ENCODE data around the gene MME. TPM values are rescaled to one million over a fixed set of nuclear protein-coding genes. Genes with fewer than 3 reads are reported as not detected.

MME gene
- total RNA-seq, 1 donor from 2014 or later, result 12.5 TPM

DNA sequence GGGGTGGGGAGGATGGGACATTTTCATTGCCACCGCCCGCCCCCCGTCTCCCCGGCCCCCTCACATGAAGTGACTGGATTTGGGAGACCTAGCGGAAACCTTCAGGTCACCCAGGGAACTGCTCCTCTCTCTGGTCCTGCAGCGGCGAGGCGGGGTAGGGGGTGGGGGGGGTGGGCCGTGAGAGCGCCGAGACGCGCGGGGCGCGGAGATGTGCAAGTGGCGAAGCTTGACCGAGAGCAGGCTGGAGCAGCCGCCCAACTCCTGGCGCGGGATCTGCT lies 712 bp upstream of the MME start:
- Histone ChIP-seq H3K27ac (ENCODE audit: low read depth, low read length) (no peak overlapping the region), H3K4me3 (ENCODE audit: low read length in 3 of 3) (peak overlapping the region; percentile 79 to 86 (median 80)), H3K36me3 (ENCODE audit: control insufficient read depth in 3 of 3, insufficient read depth in 3 of 3, low read length in 3 of 3) (no peaks in the 10 kb centered on the region), H3K27me3 (ENCODE audit: control insufficient read depth in 3 of 3, insufficient read depth in 3 of 3, low read length in 3 of 3) (peaks cover 0 to 8% (median 0%) of the 10 kb centered on the region in 3 donors), H3K4me1 (ENCODE audit: control insufficient read depth in 3 of 3, insufficient read depth in 3 of 3, low read length in 3 of 3) (peaks cover 0 to 8% (median 8%) of the 10 kb centered on the region in 3 donors), H3K9me3 (ENCODE audit: control insufficient read depth in 3 of 3, low read length in 3 of 3) (no peaks in the 10 kb centered on the region), H3K9ac (ENCODE audit: low read depth in 1 of 3, low read length in 3 of 3) (peak overlapping the region in 2 of 3 donors; percentile 76 to 86)

DNA sequence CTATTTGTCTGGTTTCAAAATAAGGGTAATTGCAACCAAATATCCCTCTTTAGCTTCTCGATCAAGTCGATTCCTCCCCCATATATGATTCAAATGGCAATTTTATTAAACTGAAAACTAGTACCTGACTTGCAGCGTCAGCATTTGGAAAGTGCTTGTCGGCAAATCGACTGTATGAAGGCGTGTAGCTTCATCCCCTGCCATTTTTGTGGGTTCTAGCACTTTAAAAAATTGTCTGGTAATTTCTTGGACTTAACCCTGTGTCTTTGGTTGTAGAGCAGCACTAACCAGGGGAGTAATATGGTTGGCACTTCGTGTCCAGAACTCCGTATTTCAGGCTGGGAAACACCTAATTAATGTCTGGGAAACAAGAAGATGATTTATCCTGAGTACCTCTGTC lies 573 bp downstream of the MME start:
- peak overlapping the region; percentile 79 to 86 (median 80) for H3K4me3 ChIP-seq (ENCODE audit: low read length in 3 of 3)
- H3K36me3 ChIP-seq (ENCODE audit: control insufficient read depth in 3 of 3, insufficient read depth in 3 of 3, low read length in 3 of 3), result no peaks in the 10 kb centered on the region
- H3K27me3 ChIP-seq (ENCODE audit: control insufficient read depth in 3 of 3, insufficient read depth in 3 of 3, low read length in 3 of 3), result peaks cover 0 to 8% (median 0%) of the 10 kb centered on the region in 3 donors
- peaks cover 0 to 8% (median 8%) of the 10 kb centered on the region in 3 donors for H3K4me1 ChIP-seq (ENCODE audit: control insufficient read depth in 3 of 3, insufficient read depth in 3 of 3, low read length in 3 of 3)
- H3K27ac ChIP-seq (ENCODE audit: low read depth, low read length), result no peak overlapping the region
- H3K9ac ChIP-seq (ENCODE audit: low read depth in 1 of 3, low read length in 3 of 3), result peak overlapping the region; percentile 76 to 86 (median 79)
- H3K9me3 ChIP-seq (ENCODE audit: control insufficient read depth in 3 of 3, low read length in 3 of 3), result no peaks in the 10 kb centered on the region

DNA sequence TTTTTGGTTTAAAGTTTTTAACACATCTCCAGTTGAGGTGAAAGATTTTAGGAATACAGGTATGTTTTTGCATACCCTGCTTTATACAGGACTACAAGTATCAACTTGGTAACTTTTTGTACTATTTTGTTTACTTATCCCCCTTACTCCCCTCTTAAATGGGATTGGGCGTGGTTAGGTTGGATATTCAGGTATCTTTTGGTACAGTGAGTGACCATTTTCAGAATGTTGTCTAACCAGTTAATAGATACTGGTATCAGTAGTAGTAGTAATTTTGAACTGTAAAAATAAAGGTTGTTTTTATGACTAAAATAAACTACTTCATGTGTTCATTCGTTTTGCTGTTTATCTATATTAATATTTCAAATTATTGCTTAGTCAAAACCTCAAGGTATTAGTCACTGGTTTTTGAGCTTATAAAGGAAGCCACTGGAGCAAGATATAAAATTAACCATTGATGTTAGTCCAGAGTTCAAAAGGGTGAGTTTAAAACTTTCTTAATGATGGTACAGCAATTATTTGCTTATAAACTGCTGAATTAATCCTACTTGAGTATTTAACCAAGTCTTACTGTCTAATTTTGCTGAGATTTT lies 3.3 kb downstream of the MME start:
- H3K27ac ChIP-seq (ENCODE audit: low read depth, low read length), result no peak overlapping the region
- peaks cover 0 to 2% (median 0%) of the 10 kb centered on the region in 3 donors for H3K36me3 ChIP-seq (ENCODE audit: control insufficient read depth in 3 of 3, insufficient read depth in 3 of 3, low read length in 3 of 3)
- no peak overlapping the region for H3K9ac ChIP-seq (ENCODE audit: low read depth in 1 of 3, low read length in 3 of 3)
- no peaks in the 10 kb centered on the region for H3K9me3 ChIP-seq (ENCODE audit: control insufficient read depth in 3 of 3, low read length in 3 of 3)
- H3K4me1 ChIP-seq (ENCODE audit: control insufficient read depth in 3 of 3, insufficient read depth in 3 of 3, low read length in 3 of 3), result peaks cover 0 to 8% (median 7%) of the 10 kb centered on the region in 3 donors
- H3K4me3 ChIP-seq (ENCODE audit: low read length in 3 of 3), result no peak overlapping the region
- H3K27me3 ChIP-seq (ENCODE audit: control insufficient read depth in 3 of 3, insufficient read depth in 3 of 3, low read length in 3 of 3), result peaks cover 0 to 8% (median 0%) of the 10 kb centered on the region in 3 donors

- no peaks in the 10 kb centered on the region for H3K9me3 ChIP-seq (ENCODE audit: control insufficient read depth in 3 of 3, low read length in 3 of 3)
- peaks cover 0 to 2% (median 0%) of the 10 kb centered on the region in 3 donors for H3K36me3 ChIP-seq (ENCODE audit: control insufficient read depth in 3 of 3, insufficient read depth in 3 of 3, low read length in 3 of 3)
- no peak overlapping the region for H3K27ac ChIP-seq (ENCODE audit: low read depth, low read length)
- no peak overlapping the region for H3K4me3 ChIP-seq (ENCODE audit: low read length in 3 of 3)
- peaks cover 0 to 3% (median 2%) of the 10 kb centered on the region in 3 donors for H3K4me1 ChIP-seq (ENCODE audit: control insufficient read depth in 3 of 3, insufficient read depth in 3 of 3, low read length in 3 of 3)
- H3K27me3 ChIP-seq (ENCODE audit: control insufficient read depth in 3 of 3, insufficient read depth in 3 of 3, low read length in 3 of 3), result peaks cover 0 to 3% (median 0%) of the 10 kb centered on the region in 3 donors
- H3K9ac ChIP-seq (ENCODE audit: low read depth in 1 of 3, low read length in 3 of 3), result no peak overlapping the region
Observed at GRCh38 chr3:155084567-155084966, 4.4 kb downstream of the MME start.

- Histone ChIP-seq H3K9me3 (ENCODE audit: control insufficient read depth in 3 of 3, low read length in 3 of 3) (no peaks in the 10 kb centered on the region), H3K4me3 (ENCODE audit: low read length in 3 of 3) (no peak overlapping the region), H3K9ac (ENCODE audit: low read depth in 1 of 3, low read length in 3 of 3) (no peak overlapping the region), H3K36me3 (ENCODE audit: control insufficient read depth in 3 of 3, insufficient read depth in 3 of 3, low read length in 3 of 3) (peaks cover 0 to 2% (median 0%) of the 10 kb centered on the region in 3 donors), H3K27me3 (ENCODE audit: control insufficient read depth in 3 of 3, insufficient read depth in 3 of 3, low read length in 3 of 3) (no peaks in the 10 kb centered on the region), H3K4me1 (ENCODE audit: control insufficient read depth in 3 of 3, insufficient read depth in 3 of 3, low read length in 3 of 3) (no peaks in the 10 kb centered on the region), H3K27ac (ENCODE audit: low read depth, low read length) (no peak overlapping the region)
Observed at GRCh38 chr3:155086051-155086450, 5.9 kb downstream of the MME start.

GRCh38 chr3:155088706-155089345 lies 8.7 kb downstream of the MME start:
- H3K4me3 ChIP-seq (ENCODE audit: low read length in 3 of 3), result no peak overlapping the region
- no peak overlapping the region for H3K9ac ChIP-seq (ENCODE audit: low read depth in 1 of 3, low read length in 3 of 3)
- H3K36me3 ChIP-seq (ENCODE audit: control insufficient read depth in 3 of 3, insufficient read depth in 3 of 3, low read length in 3 of 3), result peaks cover 0 to 2% (median 0%) of the 10 kb centered on the region in 3 donors
- no peaks in the 10 kb centered on the region for H3K9me3 ChIP-seq (ENCODE audit: control insufficient read depth in 3 of 3, low read length in 3 of 3)
- no peak overlapping the region for H3K27ac ChIP-seq (ENCODE audit: low read depth, low read length)
- no peaks in the 10 kb centered on the region for H3K4me1 ChIP-seq (ENCODE audit: control insufficient read depth in 3 of 3, insufficient read depth in 3 of 3, low read length in 3 of 3)
- H3K27me3 ChIP-seq (ENCODE audit: control insufficient read depth in 3 of 3, insufficient read depth in 3 of 3, low read length in 3 of 3), result no peaks in the 10 kb centered on the region

DNA sequence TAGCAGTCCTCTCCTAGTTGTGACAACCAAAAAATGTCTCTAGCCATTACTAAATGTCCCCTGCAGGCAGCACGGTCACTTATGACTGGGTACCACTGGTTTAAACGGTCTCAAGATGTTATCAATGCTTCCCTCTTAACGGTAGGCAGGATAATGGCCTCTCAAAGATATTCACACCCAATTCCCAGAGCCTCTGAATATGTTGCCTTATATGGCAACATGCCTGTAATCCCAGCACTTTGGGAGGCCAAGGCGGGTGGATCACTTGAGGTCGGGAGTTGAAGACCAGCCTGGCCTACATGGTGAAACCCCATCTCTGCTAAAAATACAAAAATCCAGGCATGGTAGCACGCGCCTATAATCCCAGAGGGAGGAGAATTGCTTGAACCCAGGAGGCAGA lies 9.4 kb downstream of the MME start:
- Histone ChIP-seq H3K4me1 (ENCODE audit: control insufficient read depth in 3 of 3, insufficient read depth in 3 of 3, low read length in 3 of 3) (no peaks in the 10 kb centered on the region), H3K27ac (ENCODE audit: low read depth, low read length) (no peak overlapping the region), H3K27me3 (ENCODE audit: control insufficient read depth in 3 of 3, insufficient read depth in 3 of 3, low read length in 3 of 3) (no peaks in the 10 kb centered on the region), H3K36me3 (ENCODE audit: control insufficient read depth in 3 of 3, insufficient read depth in 3 of 3, low read length in 3 of 3) (peaks cover 0 to 2% (median 0%) of the 10 kb centered on the region in 3 donors), H3K9me3 (ENCODE audit: control insufficient read depth in 3 of 3, low read length in 3 of 3) (no peaks in the 10 kb centered on the region), H3K4me3 (ENCODE audit: low read length in 3 of 3) (no peak overlapping the region), H3K9ac (ENCODE audit: low read depth in 1 of 3, low read length in 3 of 3) (no peak overlapping the region)

- no peak overlapping the region for H3K4me3 ChIP-seq (ENCODE audit: low read length in 3 of 3)
- no peaks in the 10 kb centered on the region for H3K27me3 ChIP-seq (ENCODE audit: control insufficient read depth in 3 of 3, insufficient read depth in 3 of 3, low read length in 3 of 3)
- no peaks in the 10 kb centered on the region for H3K36me3 ChIP-seq (ENCODE audit: control insufficient read depth in 3 of 3, insufficient read depth in 3 of 3, low read length in 3 of 3)
- no peak overlapping the region for H3K9ac ChIP-seq (ENCODE audit: low read depth in 1 of 3, low read length in 3 of 3)
- H3K9me3 ChIP-seq (ENCODE audit: control insufficient read depth in 3 of 3, low read length in 3 of 3), result no peaks in the 10 kb centered on the region
- H3K27ac ChIP-seq (ENCODE audit: low read depth, low read length), result no peak overlapping the region
- no peaks in the 10 kb centered on the region for H3K4me1 ChIP-seq (ENCODE audit: control insufficient read depth in 3 of 3, insufficient read depth in 3 of 3, low read length in 3 of 3)
Observed at GRCh38 chr3:155093261-155093660, 13.1 kb downstream of the MME start.

DNA sequence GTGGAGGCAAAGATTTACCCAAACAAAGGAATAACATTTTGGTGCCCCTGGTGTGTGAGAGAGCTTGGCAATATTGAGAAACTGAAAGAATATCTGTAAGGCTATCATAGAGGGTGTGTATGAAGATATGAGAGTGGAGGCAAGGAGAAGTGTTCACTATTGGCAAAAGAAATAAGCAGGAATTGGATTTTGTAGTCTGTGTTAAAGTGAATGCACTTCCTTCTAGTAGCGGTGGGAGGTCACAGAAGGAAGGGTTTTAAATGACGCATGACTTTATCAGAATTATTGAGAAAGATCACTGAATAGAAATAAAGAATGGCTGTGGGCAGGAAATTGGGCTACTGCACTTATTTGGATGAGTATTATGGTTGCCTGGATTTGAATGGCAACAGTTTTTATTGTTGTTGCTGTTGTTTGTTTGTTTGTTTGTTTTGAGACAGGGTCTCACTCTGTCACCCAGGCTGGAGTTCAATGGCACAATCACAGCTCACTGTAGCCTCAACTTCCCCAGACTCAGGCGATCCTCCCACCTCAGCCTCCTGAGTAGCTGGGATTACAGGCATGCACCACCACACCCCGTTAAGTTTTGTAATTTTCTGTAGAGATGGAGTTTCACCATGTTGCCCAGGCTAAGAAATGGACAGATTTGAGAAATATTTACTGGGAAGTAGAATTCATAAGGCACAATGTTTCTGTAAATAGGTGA lies 16.3 kb downstream of the MME start:
- H3K27me3 ChIP-seq (ENCODE audit: control insufficient read depth in 3 of 3, insufficient read depth in 3 of 3, low read length in 3 of 3), result no peaks in the 10 kb centered on the region

DNA sequence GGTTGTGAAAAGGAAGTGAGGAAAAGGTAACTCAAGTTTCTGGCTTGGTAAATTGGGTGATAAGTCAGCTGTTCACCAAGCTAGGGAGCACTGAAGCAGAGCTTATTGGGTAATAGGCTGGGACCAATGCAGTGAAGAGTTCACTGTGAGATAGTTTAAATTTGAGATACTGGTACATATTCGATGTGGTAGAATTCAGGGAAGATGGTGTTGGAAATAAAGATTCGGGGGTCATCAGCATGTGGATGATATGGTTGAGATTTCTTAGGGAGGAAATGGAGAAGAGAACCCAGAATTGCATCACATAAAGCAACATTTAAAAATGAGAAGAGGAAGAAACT lies 16.9 kb downstream of the MME start:
- H3K9me3 ChIP-seq (ENCODE audit: control insufficient read depth in 3 of 3, low read length in 3 of 3), result peaks cover 0 to 2% (median 0%) of the 10 kb centered on the region in 3 donors
- H3K9ac ChIP-seq (ENCODE audit: low read depth in 1 of 3, low read length in 3 of 3), result no peak overlapping the region
- H3K27ac ChIP-seq (ENCODE audit: low read depth, low read length), result no peak overlapping the region
- no peak overlapping the region for H3K4me3 ChIP-seq (ENCODE audit: low read length in 3 of 3)
- H3K36me3 ChIP-seq (ENCODE audit: control insufficient read depth in 3 of 3, insufficient read depth in 3 of 3, low read length in 3 of 3), result no peaks in the 10 kb centered on the region
- no peaks in the 10 kb centered on the region for H3K4me1 ChIP-seq (ENCODE audit: control insufficient read depth in 3 of 3, insufficient read depth in 3 of 3, low read length in 3 of 3)
- no peaks in the 10 kb centered on the region for H3K27me3 ChIP-seq (ENCODE audit: control insufficient read depth in 3 of 3, insufficient read depth in 3 of 3, low read length in 3 of 3)

More for the DNA sequence above, 16.3 kb downstream of the MME start:
- no peak overlapping the region for H3K27ac ChIP-seq (ENCODE audit: low read depth, low read length)
- H3K36me3 ChIP-seq (ENCODE audit: control insufficient read depth in 3 of 3, insufficient read depth in 3 of 3, low read length in 3 of 3), result no peaks in the 10 kb centered on the region
- H3K9me3 ChIP-seq (ENCODE audit: control insufficient read depth in 3 of 3, low read length in 3 of 3), result peaks cover 0 to 2% (median 0%) of the 10 kb centered on the region in 3 donors
- no peak overlapping the region for H3K4me3 ChIP-seq (ENCODE audit: low read length in 3 of 3)
- H3K4me1 ChIP-seq (ENCODE audit: control insufficient read depth in 3 of 3, insufficient read depth in 3 of 3, low read length in 3 of 3), result no peaks in the 10 kb centered on the region
- H3K9ac ChIP-seq (ENCODE audit: low read depth in 1 of 3, low read length in 3 of 3), result no peak overlapping the region
